WTC11 (cell line): ENCODE results near the gene HINFP. TPM values are rescaled to one million over a fixed set of nuclear protein-coding genes. Genes with fewer than 3 reads are reported as not detected.

ENCODE experiments used
- ATAC-seq: fragments of 200-7000 bp; cut with Tn5 transposase; 2 replicates; pipeline ENCODE4 v1.10.0; 2021; ENCODE audit warnings: mild to moderate bottlenecking, moderate library complexity
- CTCF ChIA-PET: fragments of 300-600 bp; sonication (Branson Sonifier 250); formaldehyde crosslinking; loops from one replicate; lab custom pipeline; 2021; ENCODE audit warnings: antibody characterized with exemption; lab: Charles Lee
- POLR2A ChIA-PET: fragments of 350-600 bp; sonication (Branson Sonifier 250); formaldehyde crosslinking; loops from one replicate; lab custom pipeline; 2021; ENCODE audit warnings: antibody characterized with exemption; lab: Charles Lee
- DNase-seq: peaks from one replicate; pipeline ENCODE4 v3.0.0; 2021; ENCODE audit warnings: low spot score
- H3K27ac Mint-ChIP-seq: 2 replicates; pipeline ENCODE4 v1.8.0; 2021; ENCODE audit warnings: mixed read lengths
- H3K27me3 Mint-ChIP-seq: 2 replicates; pipeline ENCODE4 v1.8.0; 2021; ENCODE audit warnings: low read depth, mild to moderate bottlenecking, moderate library complexity, mixed read lengths
- H3K36me3 Mint-ChIP-seq: 2 replicates; pipeline ENCODE4 v1.8.0; 2021; ENCODE audit warnings: mixed read lengths
- H3K4me1 Mint-ChIP-seq: 2 replicates; pipeline ENCODE4 v1.8.0; 2022; ENCODE audit warnings: mixed read lengths
- H3K4me3 Mint-ChIP-seq: 2 replicates; pipeline ENCODE4 v1.8.0; 2021; ENCODE audit warnings: mild to moderate bottlenecking, moderate library complexity, mixed read lengths
- H3K9me3 Mint-ChIP-seq: 2 replicates; pipeline ENCODE4 v1.8.0; 2021; ENCODE audit warnings: mixed read lengths
- AR ChIP-seq: fragments of 250-450 bp; sonication (Bioruptor Pico); IDR thresholded peaks from 2 replicates; pipeline ENCODE4 v1.9.0; 2021; ENCODE audit warnings: mild to moderate bottlenecking
- ATF1 ChIP-seq: sonication (generic); formaldehyde crosslinking; IDR thresholded peaks from 2 replicates; pipeline ENCODE4 v1.8.1; 2023; ENCODE audit warnings: mild to moderate bottlenecking, moderate library complexity, missing genetic modification reagents
- ATF2 ChIP-seq: sonication (generic); formaldehyde crosslinking; IDR thresholded peaks from 2 replicates; pipeline ENCODE4 v1.8.1; 2022; ENCODE audit warnings: low read depth, missing genetic modification reagents, borderline replicate concordance
- ATF3 ChIP-seq: sonication (generic); formaldehyde crosslinking; conservative IDR thresholded peaks from 2 replicates; pipeline ENCODE4 v1.8.1; 2022; ENCODE audit warnings: mild to moderate bottlenecking, missing genetic modification reagents
- CREB1 ChIP-seq: sonication (generic); formaldehyde crosslinking; IDR thresholded peaks from 2 replicates; pipeline ENCODE4 v1.8.0; 2023; ENCODE audit warnings: mild to moderate bottlenecking, missing genetic modification reagents
- E2F4 ChIP-seq: sonication (generic); formaldehyde crosslinking; IDR thresholded peaks from 2 replicates; pipeline ENCODE4 v1.8.1; 2022; ENCODE audit warnings: low read depth, mild to moderate bottlenecking, moderate library complexity, missing genetic modification reagents, borderline replicate concordance
- ELF4 ChIP-seq: sonication (generic); formaldehyde crosslinking; IDR thresholded peaks from 2 replicates; pipeline ENCODE4 v1.8.1; 2022; ENCODE audit warnings: low read depth, mild to moderate bottlenecking, moderate library complexity, missing genetic modification reagents
- JUN ChIP-seq: sonication (generic); formaldehyde crosslinking; IDR thresholded peaks from 2 replicates; pipeline ENCODE4 v1.8.0; 2023; ENCODE audit warnings: mild to moderate bottlenecking, missing genetic modification reagents
- MYBL2 ChIP-seq: sonication (generic); formaldehyde crosslinking; IDR thresholded peaks from 2 replicates; pipeline ENCODE4 v1.8.1; 2023; ENCODE audit warnings: mild to moderate bottlenecking, moderate library complexity, missing genetic modification reagents
- NR2C2 ChIP-seq: sonication (generic); formaldehyde crosslinking; IDR thresholded peaks from 2 replicates; pipeline ENCODE4 v1.8.0; 2022; ENCODE audit warnings: mild to moderate bottlenecking, missing genetic modification reagents
- PREB ChIP-seq: sonication (generic); formaldehyde crosslinking; IDR thresholded peaks from 2 replicates; pipeline ENCODE4 v1.8.1; 2022; ENCODE audit warnings: mild to moderate bottlenecking, missing genetic modification reagents, moderate library complexity, borderline replicate concordance
- SMAD3 ChIP-seq: sonication (generic); formaldehyde crosslinking; IDR thresholded peaks from 2 replicates; pipeline ENCODE4 v1.8.0; 2022; ENCODE audit warnings: missing genetic modification reagents, mild to moderate bottlenecking, borderline replicate concordance
- SOX15 ChIP-seq: fragments of 250-450 bp; sonication (Bioruptor Pico); IDR thresholded peaks from 2 replicates; pipeline ENCODE4 v1.9.0; 2021; ENCODE audit warnings: mild to moderate bottlenecking
- SP1 ChIP-seq: sonication (generic); formaldehyde crosslinking; conservative IDR thresholded peaks from 2 replicates; pipeline ENCODE4 v1.8.1; 2022; ENCODE audit warnings: missing genetic modification reagents
- USF1 ChIP-seq: sonication (generic); formaldehyde crosslinking; IDR thresholded peaks from 2 replicates; pipeline ENCODE4 v1.8.0; 2022; ENCODE audit warnings: mild to moderate bottlenecking, missing genetic modification reagents
- ZBTB43 ChIP-seq: sonication (generic); formaldehyde crosslinking; IDR thresholded peaks from 2 replicates; pipeline ENCODE4 v1.8.1; 2023; ENCODE audit warnings: mild to moderate bottlenecking, missing genetic modification reagents
- ZNF121 ChIP-seq: sonication (generic); formaldehyde crosslinking; IDR thresholded peaks from 2 replicates; pipeline ENCODE4 v1.8.0; 2023; ENCODE audit warnings: missing genetic modification reagents
- ZNF317 ChIP-seq: sonication (generic); formaldehyde crosslinking; IDR thresholded peaks from 2 replicates; pipeline ENCODE4 v1.8.1; 2023; ENCODE audit warnings: low read depth, mild to moderate bottlenecking, moderate library complexity, missing genetic modification reagents, borderline replicate concordance
- ZNF425 ChIP-seq: fragments of 250-450 bp; sonication (Bioruptor Pico); conservative IDR thresholded peaks from 2 replicates; pipeline ENCODE4 v1.9.0; 2021; ENCODE audit warnings: mild to moderate bottlenecking
- total RNA-seq: library from RNA; stranded (reverse); gene quantifications from 3 replicates; pipeline ENCODE4 v1.2.3, GENCODE V29; 2021

HINFP gene
- total RNA-seq, 1 experiment from 2014 or later, result 35.4 TPM

- TF ChIP-seq E2F4 (CRISPR knock-in tag), result peak; percentile 69; the same call in 1 of the 2 replicates
- TF ChIP-seq JUN (CRISPR knock-in tag), result no peak; the same call in 1 of the 2 replicates
- no peak for TF ChIP-seq USF1
- TF ChIP-seq MYBL2, result 0 out of 2 replicates have a peak, but pooled peaks have one; percentile 32
- no peak for TF ChIP-seq PREB (CRISPR knock-in tag)
- TF ChIP-seq ZNF121 (CRISPR knock-in tag), result no peak
- no peak for TF ChIP-seq CREB1
- TF ChIP-seq ATF3 (CRISPR knock-in tag), result no peak
- TF ChIP-seq SOX15 (CRISPR knock-in tag), result no peak
- peak; percentile 32; the same call in 1 of the 2 replicates for TF ChIP-seq ATF2 (CRISPR knock-in tag)
- no peak; the same call in 1 of the 2 replicates for TF ChIP-seq ATF1 (CRISPR knock-in tag)
- TF ChIP-seq SMAD3, result no peak
- TF ChIP-seq ELF4 (CRISPR knock-in tag), result no peak
- no peak for TF ChIP-seq ZNF317 (CRISPR knock-in tag)
- TF ChIP-seq AR (CRISPR knock-in tag), result no peak
Measured at GRCh38 chr11:119093942-119094815, 27.2 kb upstream of the HINFP start (continued).

GRCh38 chr11:119094816-119095065, 26.6 kb upstream of the HINFP start:
- Mint-ChIP-seq H3K9me3 (no peaks in the 10 kb centered on the region), H3K4me1 (peaks cover 24% of the 10 kb centered on the region), H3K27ac (peak overlapping the region; percentile 68), H3K36me3 (peaks cover 51% of the 10 kb centered on the region), H3K27me3 (no peaks in the 10 kb centered on the region), H3K4me3 (peak overlapping the region; percentile 94)
- ATAC-seq (peak; percentile 14), DNase-seq (peak; percentile 74)
- POLR2A ChIA-PET, result interaction anchor here (0.6 to 2.6 kb wide), 6 partner anchors 10 to 102 kb away, joined by 3 to 12 read pairs (median 4); partner anchors contain the start of genes C2CD2L, HMBS and VPS11
- CTCF ChIA-PET, result interaction anchor here (0.6 to 2.1 kb wide), 5 partner anchors 29 to 246 kb away, joined by 3 to 8 read pairs (median 4); partner anchors contain the start of gene C1QTNF5
- TF ChIP-seq E2F4 (CRISPR knock-in tag) (no peak), SP1 (no peak), NR2C2 (CRISPR knock-in tag) (no peak; the same call in 1 of the 2 replicates), ZNF425 (CRISPR knock-in tag) (no peak), ZBTB43 (CRISPR knock-in tag) (no peak)
